HTERT RPE-1 (cell line): ENCODE measurements around the gene DUX4.
"Not testable (repeated sequence)": the region's sequence is repeated elsewhere in the genome, so short reads cannot be mapped to it uniquely, and the experiment has no call there.

Experiments
- in situ Hi-C: fragments of 300-500 bp; cut with MboI; formaldehyde crosslinking; loops from 4 replicates; pipeline ENCODE4 v1.14.3; 2020; ENCODE audit warnings: low sequenced_read_pairs

The DUX4 gene

GRCh38 chr4:190173428-190173827 lies at the start of gene DUX4:
Gene DUX4 (plus strand): TSS chr4:190173774. CDS start chr4:190173774, 0 bp downstream.
- in situ Hi-C loops, result not testable (repeated sequence)

GRCh38 chr4:190175436-190175835 lies 1.9 kb downstream of the DUX4 start:
- in situ Hi-C loops, result not testable (repeated sequence)

GRCh38 chr4:190177727-190178605 lies 4.4 kb downstream of the DUX4 start:
- in situ Hi-C loops, result not testable (repeated sequence)

GRCh38 chr4:190178606-190178990 lies 5.0 kb downstream of the DUX4 start:
- in situ Hi-C loops, result not testable (repeated sequence)

GRCh38 chr4:190179030-190179739 lies 5.6 kb downstream of the DUX4 start:
- in situ Hi-C loops, result not testable (repeated sequence)

- in situ Hi-C loops, result not testable (repeated sequence)
Observed at GRCh38 chr4:190179740-190180094, 6.1 kb downstream of the DUX4 start.

GRCh38 chr4:190180947-190181346 lies 7.4 kb downstream of the DUX4 start:
- in situ Hi-C loops, result not testable (repeated sequence)

- in situ Hi-C loops, result not testable (repeated sequence)
Observed at GRCh38 chr4:190181481-190182100, 8.0 kb downstream of the DUX4 start.

GRCh38 chr4:190203510-190203909 lies 29.9 kb downstream of the DUX4 start:
- in situ Hi-C loops, result not testable (repeated sequence)
